HepG2 (cell line): ENCODE measurements around the gene TRDN. TPM values are rescaled to one million over a fixed set of nuclear protein-coding genes. Genes with fewer than 3 reads are reported as not detected.

Source experiments
- ATAC-seq: fragments of 200-7000 bp; cut with Tn5 transposase; 3 replicates; pipeline ENCODE4 v1.9.1; 2020; ENCODE audit warnings: mild to moderate bottlenecking, moderate library complexity
- BruUV-seq: library from RNA; stranded (reverse); fragments of 400-500 nt; replicated peaks from 2 replicates; lab custom pipeline; 2021; lab: Mats Ljungman, UMichigan
- CTCF ChIA-PET: fragments of 300-600 bp; formaldehyde crosslinking; extraction: SDS; loops from one replicate; lab custom pipeline; 2021; ENCODE audit warnings: low total read pairs, inconsistent platforms, low intra/inter-chr PET ratio; lab: Yijun Ruan, JAX
- POLR2A ChIA-PET: fragments of 350-600 bp; sonication (Branson Sonifier 250); formaldehyde crosslinking; loops from one replicate; lab custom pipeline; 2020; ENCODE audit warnings: antibody characterized with exemption, inconsistent platforms; lab: Yijun Ruan, JAX
- DNase-seq: peaks from one replicate; pipeline ENCODE4 v3.0.0-alpha.2; 2015; ENCODE audit warnings: low spot score
- FAIRE-seq: peaks from 3 replicates; lab custom pipeline; 2011; peaks lifted over from hg19 to GRCh38; lab: Jason Lieb, UNC
- H2AFZ ChIP-seq: one replicate; pipeline ENCODE4 v1.6.1; 2011; ENCODE audit warnings: low read length, inconsistent platforms
- H3K27ac ChIP-seq: fragments of 300-600 bp; 3 replicates; pipeline ENCODE4 v1.8.0; 2011; ENCODE audit warnings: mixed run types, mild to moderate bottlenecking, mixed read lengths, low read length, inconsistent platforms; ENCODE audit not compliant: insufficient read depth; ENCODE audit errors: extremely low read length
- H3K27me3 ChIP-seq, 2 experiments: fragments of 200-600 bp in 1 of 2; 2 replicates in 1 of 2; 3 replicates in 1 of 2; pipeline versions ENCODE4 v1.6.0 to v1.8.0; 2011; ENCODE audit warnings: low read length in 2 of 2, mild to moderate bottlenecking in 2 of 2, moderate library complexity in 2 of 2, inconsistent platforms in 1 of 2; ENCODE audit not compliant: insufficient read depth in 2 of 2, control insufficient read depth in 1 of 2
- H3K36me3 ChIP-seq, 2 experiments: fragments of 200-600 bp in 1 of 2; replicated peaks in 1 of 2; 2 replicates in 1 of 2; 3 replicates in 1 of 2; pipeline versions ENCODE4 v1.5.1 to v1.8.0; 2011; ENCODE audit warnings: low read length in 2 of 2, inconsistent platforms in 1 of 2; ENCODE audit not compliant: insufficient read depth in 2 of 2, control insufficient read depth in 1 of 2
- H3K4me1 ChIP-seq: 2 replicates; pipeline ENCODE4 v1.5.1; 2012; ENCODE audit warnings: low read length, inconsistent platforms; ENCODE audit not compliant: insufficient read depth
- H3K4me2 ChIP-seq: 2 replicates; pipeline ENCODE4 v1.6.0; 2011; ENCODE audit warnings: low read depth, low read length, inconsistent platforms
- H3K4me3 ChIP-seq, 3 experiments: fragments of 200-600 bp in 1 of 3; sonication (generic), shearing (Covaris generic) in 1 of 3; replicated peaks in 1 of 3; 2 replicates each; pipeline ENCODE4 v1.5.1; 2011 to 2016; ENCODE audit warnings: low read length in 3 of 3, inconsistent platforms in 2 of 3, low read depth in 2 of 3, mild to moderate bottlenecking in 2 of 3, control low read depth in 1 of 3, mixed read lengths in 1 of 3; ENCODE audit not compliant: insufficient read depth in 1 of 3
- H3K79me2 ChIP-seq: one replicate; pipeline ENCODE4 v1.6.1; 2011; ENCODE audit warnings: low read length, inconsistent platforms; ENCODE audit not compliant: insufficient read depth
- H3K9ac ChIP-seq: 2 replicates; pipeline ENCODE4 v1.6.0; 2011; ENCODE audit warnings: mild to moderate bottlenecking, low read depth, low read length, inconsistent platforms; ENCODE audit not compliant: insufficient read depth
- H3K9me3 ChIP-seq: 2 replicates; pipeline ENCODE4 v1.5.1; 2012; ENCODE audit warnings: mild to moderate bottlenecking, low read length
- H4K20me1 ChIP-seq: 2 replicates; pipeline ENCODE4 v1.6.0; 2011; ENCODE audit warnings: inconsistent platforms, mild to moderate bottlenecking, low read length, moderate library complexity; ENCODE audit not compliant: insufficient read depth
- AHDC1 ChIP-seq: sonication (generic); formaldehyde crosslinking; IDR thresholded peaks from 2 replicates; pipeline ENCODE4 v1.5.1; 2020; ENCODE audit warnings: mild to moderate bottlenecking, missing genetic modification reagents, borderline replicate concordance
- ATF5 ChIP-seq: sonication (generic); formaldehyde crosslinking; IDR thresholded peaks from 2 replicates; pipeline ENCODE4 v1.4.0; 2020; ENCODE audit warnings: mild to moderate bottlenecking, low read depth, missing genetic modification reagents
- FOXP4 ChIP-seq: sonication (generic); formaldehyde crosslinking; IDR thresholded peaks from 2 replicates; pipeline ENCODE4 v1.4.0; 2020; ENCODE audit warnings: missing genetic modification reagents
- KDM1A ChIP-seq: IDR thresholded peaks from 2 replicates; pipeline ENCODE4 v1.6.1; 2016; ENCODE audit warnings: missing compliant biosample characterization
- YEATS4 ChIP-seq: sonication (generic); formaldehyde crosslinking; IDR thresholded peaks from 2 replicates; pipeline ENCODE4 v1.4.0; 2020; ENCODE audit warnings: missing genetic modification reagents, borderline replicate concordance
- ZFP36 ChIP-seq: fragments of 150-350 bp; IDR thresholded peaks from 2 replicates; pipeline ENCODE4 v1.6.1; 2018; ENCODE audit warnings: borderline replicate concordance, low read length, low read depth; ENCODE audit not compliant: partially characterized antibody
- ZNF160 ChIP-seq: sonication (generic); formaldehyde crosslinking; IDR thresholded peaks from 2 replicates; pipeline ENCODE4 v1.8.0; 2022; ENCODE audit warnings: mild to moderate bottlenecking, inconsistent platforms, missing genetic modification reagents
- ZNF569 ChIP-seq: sonication (generic); formaldehyde crosslinking; IDR thresholded peaks from 2 replicates; pipeline ENCODE4 v1.5.0; 2020; ENCODE audit warnings: mild to moderate bottlenecking, missing genetic modification reagents, moderate library complexity, borderline replicate concordance
- ZNF879 ChIP-seq: sonication (generic); formaldehyde crosslinking; IDR thresholded peaks from 2 replicates; pipeline ENCODE4 v1.8.1; 2023; ENCODE audit warnings: missing genetic modification reagents
- WGBS: methylation state at CpG from one replicate; pipeline ENCODE4 v1.1.6; 2017; ENCODE audit warnings: low lambda C conversion rate; 5-methylcytosine and 5-hydroxymethylcytosine counted together
- in situ Hi-C: cut with HindIII; loops from 2 replicates; pipeline ENCODE4 v1.10.0; 2017; ENCODE audit warnings: low pct_unique_long_range_greater_than_20kb; ENCODE audit not compliant: extremely low pct_ligation_motif_present
- intact Hi-C: fragments of 100-400 bp; cut with micrococcal nuclease; formaldehyde crosslinking; loops from one replicate; pipeline ENCODE4 v1.10.0; 2022; ENCODE audit not compliant: unreplicated experiment
- polyA plus RNA-seq, 8 experiments: library from polyadenylated mRNA; depleted of rRNA in 3 of 8; stranded (reverse) in 7 of 8; unstranded in 1 of 8; fragments of >200 nt; fragmentation: Illumina TruSeq in 4 of 8; extraction: Trizol in 4 of 8; gene quantifications; 2 replicates each; pipeline versions ENCODE4 v1.2.1 to v1.2.3, GENCODE V29; 2011 to 2016; ENCODE audit warnings: low read depth in 4 of 8, missing spikeins in 1 of 8, mixed read lengths in 1 of 8; ENCODE audit not compliant: insufficient read depth in 1 of 8
- total RNA-seq, 5 experiments: library from RNA; depleted of rRNA; stranded (reverse); fragments of >200 nt; fragmentation: Illumina TruSeq; extraction: Trizol; gene quantifications; 2 replicates each; pipeline ENCODE4 v1.2.3, GENCODE V29; 2016; ENCODE audit warnings: low read depth in 1 of 5

The TRDN gene
- total and polyA plus RNA-seq, 2 of the 13 experiments (the other 11 are each of a cell fraction or from before 2014, with no cell fraction given): not detected

- Histone ChIP-seq H2AFZ (no peak overlapping the region), H3K79me2 (no peaks in the 10 kb centered on the region), H3K4me2 (no peak overlapping the region), H3K9me3 (no peaks in the 10 kb centered on the region), H3K4me1 (no peaks in the 10 kb centered on the region), H3K9ac (no peak overlapping the region), H3K36me3 (no peaks in the 10 kb centered on the region), H4K20me1 (no peaks in the 10 kb centered on the region), H3K27me3 (no peaks in the 10 kb centered on the region), H3K27ac (no peak overlapping the region), H3K4me3 (no peak overlapping the region)
- intact Hi-C loops: no loop called here
- ATAC-seq (no peak), FAIRE-seq (no peak), DNase-seq (no peak)
- in situ Hi-C loops: no loop called here
- ChIA-PET POLR2A (no interaction called here), CTCF (no interaction called here)
- TF ChIP-seq ZNF879 (CRISPR knock-in tag) (no peak), ZNF160 (no peak)
- BruUV-seq: no TSS peak
Measured at GRCh38 chr6:123434186-123434585, 202.6 kb downstream of the TRDN start.

- no peaks in the 10 kb centered on the region for H3K27me3 ChIP-seq
- ATAC-seq: no peak
- ChIA-PET POLR2A (no interaction called here), CTCF (no interaction called here)
- H2AFZ ChIP-seq: no peak overlapping the region
- 10% methylated on average over 3 of the region's 3 CpGs for WGBS
- intact Hi-C loops: no loop called here
- H3K9ac ChIP-seq: no peak overlapping the region
- DNase-seq: no peak
- no peaks in the 10 kb centered on the region for H3K36me3 ChIP-seq
- H3K79me2 ChIP-seq: no peaks in the 10 kb centered on the region
- no peak overlapping the region for H3K4me3 ChIP-seq
- H3K4me1 ChIP-seq: no peaks in the 10 kb centered on the region
- in situ Hi-C loops: no loop called here
- no peak overlapping the region for H3K4me2 ChIP-seq
- TF ChIP-seq FOXP4 (CRISPR knock-in tag) (no peak), YEATS4 (CRISPR knock-in tag) (no peak), KDM1A (no peak), ATF5 (no peak), ZFP36 (no peak), ZNF569 (CRISPR knock-in tag) (no peak), AHDC1 (no peak)
- H4K20me1 ChIP-seq: no peaks in the 10 kb centered on the region
- H3K27ac ChIP-seq: no peak overlapping the region
- H3K9me3 ChIP-seq: no peaks in the 10 kb centered on the region
- FAIRE-seq: no peak
- no TSS peak for BruUV-seq
Measured at GRCh38 chr6:123430970-123431369, 205.8 kb downstream of the TRDN start.
